ENCODE results near the gene WASF3.

DNA sequence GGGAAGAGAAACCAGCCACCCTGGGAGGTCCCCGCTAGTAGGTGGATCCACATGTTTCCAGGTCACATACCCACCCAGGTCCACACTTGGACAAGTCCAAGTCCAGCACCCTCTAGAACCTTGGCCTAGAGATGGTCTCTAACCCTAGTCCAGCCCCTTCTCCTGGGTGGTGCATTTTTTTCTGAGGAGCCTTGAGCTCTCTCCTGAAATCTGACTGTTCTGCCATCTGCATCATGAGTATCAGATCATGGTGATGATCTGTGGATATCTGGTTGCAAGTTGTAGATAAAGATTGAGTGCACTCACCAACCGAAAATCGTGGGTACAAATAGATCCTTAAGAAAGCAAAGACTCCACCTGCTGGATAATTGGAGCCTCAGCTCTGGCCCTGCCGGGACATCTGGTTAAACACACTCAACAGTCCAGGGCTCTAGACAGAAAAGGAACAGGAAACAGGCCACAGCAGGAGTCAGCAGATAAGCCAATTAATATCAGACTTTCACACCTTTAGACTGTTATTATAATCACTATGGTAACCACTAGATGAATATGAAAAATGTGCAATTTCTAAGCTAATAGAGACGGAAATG lies 162.0 kb downstream of the WASF3 start:
- 0 out of 2 replicates have a peak, but pooled peaks have one; percentile 10 for TF ChIP-seq CTCF (IDR thresholded peaks at IDR 0.05; ENCODE audit: low read depth, low read length)
- TF ChIP-seq EZH2phosphoT487 (IDR thresholded peaks at IDR 0.05; ENCODE audit: low read depth): no peak
